ENCODE measurements around the gene MT2A. TPM values are rescaled to one million over a fixed set of nuclear protein-coding genes. Genes with fewer than 3 reads are reported as not detected.
A peak's percentile ranks its signal among the peaks of the same experiment; 100 is the strongest.

The MT2A gene
- total and polyA plus RNA-seq, 2 donors from 2014 or later, result 315 to 507 TPM

DNA sequence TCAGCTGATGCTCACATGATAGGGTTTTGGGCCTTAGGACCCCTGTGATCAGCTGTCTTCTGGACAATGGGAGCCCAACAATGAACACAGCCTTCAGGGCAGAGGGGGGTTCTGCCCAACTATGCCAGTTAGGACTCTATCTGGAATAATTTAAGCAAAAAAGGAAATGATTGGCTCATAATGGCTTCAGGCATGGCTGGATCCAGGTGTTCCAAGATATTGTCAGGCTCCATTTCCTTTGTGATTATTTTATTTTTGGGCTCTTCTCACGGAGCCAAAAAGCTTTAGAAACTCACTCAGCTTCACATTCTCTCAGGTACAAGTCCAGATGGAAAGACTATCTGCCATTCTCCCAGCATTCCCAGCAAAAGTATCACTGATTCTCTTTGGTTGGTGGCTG lies 2.9 kb upstream of the MT2A start:
- Histone ChIP-seq H3K4me3 (ENCODE audit: low read length in 3 of 3) (no peak overlapping the region), H3K9me3 (ENCODE audit: control insufficient read depth in 2 of 3, insufficient read depth in 1 of 3, low read length in 3 of 3) (no peaks in the 10 kb centered on the region), H3K27me3 (ENCODE audit: control insufficient read depth, insufficient read depth, low read length) (no peaks in the 10 kb centered on the region), H3K9ac (ENCODE audit: low read length in 3 of 3) (no peak overlapping the region), H3K4me1 (ENCODE audit: control insufficient read depth in 2 of 3, insufficient read depth in 2 of 3, low read depth in 1 of 3, low read length in 3 of 3) (peaks cover 0 to 19% (median 11%) of the 10 kb centered on the region in 3 donors), H3K27ac (ENCODE audit: low read depth in 2 of 2, low read length in 2 of 2) (peak overlapping the region; percentile 94 to 96), H3K36me3 (ENCODE audit: control insufficient read depth in 2 of 3, insufficient read depth in 3 of 3, low read length in 3 of 3) (no peaks in the 10 kb centered on the region)
- intact Hi-C loops (cut with DNase I), result loop anchor here (10.0 kb wide), 1 partner anchor 79 kb away; the partner anchor contains the start of gene MT1X
- TF ChIP-seq, protein P1, sequence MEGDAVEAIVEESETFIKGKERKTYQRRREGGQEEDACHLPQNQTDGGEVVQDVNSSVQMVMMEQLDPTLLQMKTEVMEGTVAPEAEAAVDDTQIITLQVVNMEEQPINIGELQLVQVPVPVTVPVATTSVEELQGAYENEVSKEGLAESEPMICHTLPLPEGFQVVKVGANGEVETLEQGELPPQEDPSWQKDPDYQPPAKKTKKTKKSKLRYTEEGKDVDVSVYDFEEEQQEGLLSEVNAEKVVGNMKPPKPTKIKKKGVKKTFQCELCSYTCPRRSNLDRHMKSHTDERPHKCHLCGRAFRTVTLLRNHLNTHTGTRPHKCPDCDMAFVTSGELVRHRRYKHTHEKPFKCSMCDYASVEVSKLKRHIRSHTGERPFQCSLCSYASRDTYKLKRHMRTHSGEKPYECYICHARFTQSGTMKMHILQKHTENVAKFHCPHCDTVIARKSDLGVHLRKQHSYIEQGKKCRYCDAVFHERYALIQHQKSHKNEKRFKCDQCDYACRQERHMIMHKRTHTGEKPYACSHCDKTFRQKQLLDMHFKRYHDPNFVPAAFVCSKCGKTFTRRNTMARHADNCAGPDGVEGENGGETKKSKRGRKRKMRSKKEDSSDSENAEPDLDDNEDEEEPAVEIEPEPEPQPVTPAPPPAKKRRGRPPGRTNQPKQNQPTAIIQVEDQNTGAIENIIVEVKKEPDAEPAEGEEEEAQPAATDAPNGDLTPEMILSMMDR (IDR thresholded peaks at IDR 0.05; ENCODE audit: borderline replicate concordance, extremely low read depth, insufficient read depth), result no peak
- FAIRE-seq (no peak), DNase-seq (no peak)

GRCh38 chr16:56606071-56606475 lies 2.3 kb upstream of the MT2A start:
- peak overlapping the region; percentile 94 to 96 for H3K27ac ChIP-seq (ENCODE audit: low read depth in 2 of 2, low read length in 2 of 2)
- H3K9me3 ChIP-seq (ENCODE audit: control insufficient read depth in 2 of 3, insufficient read depth in 1 of 3, low read length in 3 of 3), result no peaks in the 10 kb centered on the region
- peaks cover 0 to 25% (median 15%) of the 10 kb centered on the region in 3 donors for H3K4me1 ChIP-seq (ENCODE audit: control insufficient read depth in 2 of 3, insufficient read depth in 2 of 3, low read depth in 1 of 3, low read length in 3 of 3)
- H3K9ac ChIP-seq (ENCODE audit: low read length in 3 of 3), result peak overlapping the region in 1 of 3 donors; percentile 0
- peak overlapping the region in 1 of 3 donors; percentile 4 for H3K4me3 ChIP-seq (ENCODE audit: low read length in 3 of 3)
- intact Hi-C loops (cut with DNase I), result loop anchor here (10.0 kb wide), 1 partner anchor 79 kb away; the partner anchor contains the start of gene MT1X
- TF ChIP-seq, protein P1 (IDR thresholded peaks at IDR 0.05; ENCODE audit: borderline replicate concordance, extremely low read depth, insufficient read depth), result no peak
- no peaks in the 10 kb centered on the region for H3K27me3 ChIP-seq (ENCODE audit: control insufficient read depth, insufficient read depth, low read length)
- no peaks in the 10 kb centered on the region for H3K36me3 ChIP-seq (ENCODE audit: control insufficient read depth in 2 of 3, insufficient read depth in 3 of 3, low read length in 3 of 3)
- no peak for DNase-seq
- FAIRE-seq, result no peak

DNA sequence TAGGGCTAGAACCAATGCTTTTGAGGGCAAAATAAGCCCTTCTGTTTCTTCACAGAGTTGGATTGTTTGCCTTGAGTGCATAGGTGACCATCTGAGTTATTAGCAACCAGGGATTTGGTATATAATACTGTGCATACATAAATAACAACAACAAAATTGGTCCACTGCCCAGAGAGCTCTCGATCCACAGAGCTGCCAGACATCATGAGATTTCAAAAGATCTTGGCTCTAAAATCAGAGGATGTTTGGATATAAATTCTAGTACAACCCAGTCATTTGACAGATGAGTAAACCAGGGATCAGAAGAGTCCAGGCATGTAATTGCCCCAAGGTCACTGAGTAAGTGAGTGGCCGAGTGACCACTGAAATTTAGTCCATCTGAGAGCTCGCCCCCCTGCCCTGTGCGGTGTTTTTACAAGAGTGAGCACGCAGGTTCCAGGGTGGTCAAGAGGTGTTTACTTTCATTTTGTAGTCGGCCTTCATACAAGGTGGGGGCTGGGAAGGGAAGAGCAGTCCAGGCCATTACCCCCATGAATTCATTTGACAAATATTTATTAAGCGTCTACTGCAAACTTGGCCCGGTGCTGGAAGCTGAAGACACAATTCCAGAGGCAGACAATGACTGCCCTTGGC lies 1.8 kb upstream of the MT2A start:
- Histone ChIP-seq H3K36me3 (ENCODE audit: control insufficient read depth in 2 of 3, insufficient read depth in 3 of 3, low read length in 3 of 3) (no peaks in the 10 kb centered on the region), H3K4me3 (ENCODE audit: low read length in 3 of 3) (peak overlapping the region in 1 of 3 donors; percentile 4), H3K27ac (ENCODE audit: low read depth in 2 of 2, low read length in 2 of 2) (peak overlapping the region; percentile 94 to 96), H3K9ac (ENCODE audit: low read length in 3 of 3) (peak overlapping the region in 1 of 3 donors; percentile 0), H3K27me3 (ENCODE audit: control insufficient read depth, insufficient read depth, low read length) (no peaks in the 10 kb centered on the region), H3K9me3 (ENCODE audit: control insufficient read depth in 2 of 3, insufficient read depth in 1 of 3, low read length in 3 of 3) (no peaks in the 10 kb centered on the region), H3K4me1 (ENCODE audit: control insufficient read depth in 2 of 3, insufficient read depth in 2 of 3, low read depth in 1 of 3, low read length in 3 of 3) (peaks cover 0 to 30% (median 17%) of the 10 kb centered on the region in 3 donors)
- peak in 3 of 5 donors; percentile 51 to 85 (median 68) for DNase-seq
- intact Hi-C loops (cut with DNase I), result loop anchor here (10.0 kb wide), 1 partner anchor 78 kb away; the partner anchor contains the start of gene MT1X
- TF ChIP-seq, protein P1 (IDR thresholded peaks at IDR 0.05; ENCODE audit: borderline replicate concordance, extremely low read depth, insufficient read depth), result no peak
- FAIRE-seq, result no peak

All from kidney (tissue), 14 donors.